Fibroblast of lung (primary cell): ENCODE measurements around the gene PLEKHA5.

ENCODE experiments used
- EZH2 ChIP-seq: IDR thresholded peaks from 2 replicates; pipeline ENCODE4 v1.5.1; 2012; ENCODE audit warnings: low read length, control low read depth, mild to moderate bottlenecking; ENCODE audit errors: missing control alignments
- TF ChIP-seq, protein P1 (sequence below), 2 donors: IDR thresholded peaks in 1 of 2; conservative IDR thresholded peaks in 1 of 2; 1 replicate in 1 of 2; 2 replicates in 1 of 2; pipeline ENCODE4 v1.5.1; 2011 to 2012; ENCODE audit warnings: low read length in 2 of 2, control low read depth in 1 of 2, inconsistent platforms in 1 of 2, low read depth in 1 of 2, mild to moderate bottlenecking in 1 of 2

DNA sequence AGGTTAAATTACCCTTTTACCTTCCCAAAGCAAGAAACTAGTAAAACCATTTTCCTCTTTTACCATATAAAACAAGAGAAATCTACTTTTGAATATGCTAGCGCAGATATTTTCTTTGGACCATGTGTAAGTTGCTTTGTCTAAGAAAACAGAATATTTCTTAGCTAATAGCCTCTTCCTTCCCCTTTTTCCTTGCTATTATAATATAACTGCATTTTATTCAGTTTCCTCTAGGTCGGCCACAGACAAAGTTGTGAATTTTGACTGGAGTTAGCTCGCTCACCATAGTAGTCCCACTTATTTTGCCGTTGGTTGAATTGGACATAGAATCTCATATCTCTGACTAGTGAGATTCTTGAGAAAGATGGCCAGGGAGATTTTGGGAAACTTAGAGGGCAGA is 115.6 kb downstream of the PLEKHA5 start:
- TF ChIP-seq EZH2, result no peak
- TF ChIP-seq, protein P1, sequence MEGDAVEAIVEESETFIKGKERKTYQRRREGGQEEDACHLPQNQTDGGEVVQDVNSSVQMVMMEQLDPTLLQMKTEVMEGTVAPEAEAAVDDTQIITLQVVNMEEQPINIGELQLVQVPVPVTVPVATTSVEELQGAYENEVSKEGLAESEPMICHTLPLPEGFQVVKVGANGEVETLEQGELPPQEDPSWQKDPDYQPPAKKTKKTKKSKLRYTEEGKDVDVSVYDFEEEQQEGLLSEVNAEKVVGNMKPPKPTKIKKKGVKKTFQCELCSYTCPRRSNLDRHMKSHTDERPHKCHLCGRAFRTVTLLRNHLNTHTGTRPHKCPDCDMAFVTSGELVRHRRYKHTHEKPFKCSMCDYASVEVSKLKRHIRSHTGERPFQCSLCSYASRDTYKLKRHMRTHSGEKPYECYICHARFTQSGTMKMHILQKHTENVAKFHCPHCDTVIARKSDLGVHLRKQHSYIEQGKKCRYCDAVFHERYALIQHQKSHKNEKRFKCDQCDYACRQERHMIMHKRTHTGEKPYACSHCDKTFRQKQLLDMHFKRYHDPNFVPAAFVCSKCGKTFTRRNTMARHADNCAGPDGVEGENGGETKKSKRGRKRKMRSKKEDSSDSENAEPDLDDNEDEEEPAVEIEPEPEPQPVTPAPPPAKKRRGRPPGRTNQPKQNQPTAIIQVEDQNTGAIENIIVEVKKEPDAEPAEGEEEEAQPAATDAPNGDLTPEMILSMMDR (conservative IDR thresholded peaks at IDR 0.05 in 1 of 2, IDR thresholded peaks at IDR 0.05 in 1 of 2; ENCODE audit: low read depth in 1 of 2, low read length in 2 of 2), result no peak
